Measurements from ENCODE around the gene RHBDD1.

The RHBDD1 gene

GRCh38 chr2:226994775-226995174 lies 158.9 kb downstream of the RHBDD1 start:
- DNase-seq: no peak

- DNase-seq: peak; percentile 71
These were observed 159.8 kb downstream of the RHBDD1 start for GRCh38 chr2:226995625-226996041.

GRCh38 chr2:226999661-227000060 lies 163.8 kb downstream of the RHBDD1 start:
- DNase-seq: no peak

- no peak for DNase-seq
These were observed 164.3 kb downstream of the RHBDD1 start for GRCh38 chr2:227000123-227000522.

- no peak for DNase-seq
These were observed 168.6 kb downstream of the RHBDD1 start for GRCh38 chr2:227004482-227004881.

- no peak for DNase-seq
These were observed 170.5 kb downstream of the RHBDD1 start for GRCh38 chr2:227006189-227006897.

GRCh38 chr2:227007148-227007547 lies 171.3 kb downstream of the RHBDD1 start:
- DNase-seq: no peak

- no peak for DNase-seq
These were observed 172.1 kb downstream of the RHBDD1 start for GRCh38 chr2:227007940-227008339.

- DNase-seq: no peak
These were observed 174.6 kb downstream of the RHBDD1 start for GRCh38 chr2:227010433-227010832.

GRCh38 chr2:227013330-227013729 lies 177.5 kb downstream of the RHBDD1 start:
- no peak for DNase-seq

GRCh38 chr2:227013881-227014280 lies 178.0 kb downstream of the RHBDD1 start:
- no peak for DNase-seq

GRCh38 chr2:227016894-227017293 lies 181.0 kb downstream of the RHBDD1 start:
- no peak for DNase-seq

- DNase-seq: no peak
These were observed 184.6 kb downstream of the RHBDD1 start for GRCh38 chr2:227020416-227020815.

- no peak for DNase-seq
These were observed 186.8 kb downstream of the RHBDD1 start for GRCh38 chr2:227022608-227023007.

- DNase-seq: no peak
These were observed 189.7 kb downstream of the RHBDD1 start for GRCh38 chr2:227025510-227025909.

GRCh38 chr2:227029426-227030105 lies 193.7 kb downstream of the RHBDD1 start:
- DNase-seq: no peak

- DNase-seq: no peak
These were observed 194.9 kb downstream of the RHBDD1 start for GRCh38 chr2:227030789-227031188.

GRCh38 chr2:227031379-227031778 lies 195.5 kb downstream of the RHBDD1 start:
- DNase-seq: no peak

GRCh38 chr2:227033471-227034148 lies 197.8 kb downstream of the RHBDD1 start:
- peak; percentile 67 for DNase-seq

- no peak for DNase-seq
These were observed 200.0 kb downstream of the RHBDD1 start for GRCh38 chr2:227035711-227036367.

GRCh38 chr2:227036527-227036926 lies 200.7 kb downstream of the RHBDD1 start:
- no peak for DNase-seq

GRCh38 chr2:227038550-227039189 lies 202.8 kb downstream of the RHBDD1 start:
- no peak for DNase-seq

GRCh38 chr2:227043981-227044380 lies 208.1 kb downstream of the RHBDD1 start:
- DNase-seq: no peak
